Left kidney (tissue), 8 donors: Measurements from ENCODE around the gene OR8G1. TPM values are rescaled to one million over a fixed set of nuclear protein-coding genes. Genes with fewer than 3 reads are reported as not detected.
A peak's percentile ranks its signal among the peaks of the same experiment; 100 is the strongest.
"Not testable (repeated sequence)": the region's sequence is repeated elsewhere in the genome, so short reads cannot be mapped to it uniquely, and the experiment has no call there.

ENCODE experiments used
- DNase-seq: peaks from one replicate; pipeline ENCODE4 v3.0.0-alpha.2; 2013
- long read RNA-seq, 8 donors: transcript quantifications; one replicate each; lab custom pipeline, GENCODE V29; 2026
- polyA plus RNA-seq: library from polyadenylated mRNA; unstranded; fragments of 120-200 nt; gene quantifications from one replicate; pipeline ENCODE4 v1.2.1, GENCODE V29; 2013; ENCODE audit not compliant: insufficient read length

The OR8G1 gene, protein sequence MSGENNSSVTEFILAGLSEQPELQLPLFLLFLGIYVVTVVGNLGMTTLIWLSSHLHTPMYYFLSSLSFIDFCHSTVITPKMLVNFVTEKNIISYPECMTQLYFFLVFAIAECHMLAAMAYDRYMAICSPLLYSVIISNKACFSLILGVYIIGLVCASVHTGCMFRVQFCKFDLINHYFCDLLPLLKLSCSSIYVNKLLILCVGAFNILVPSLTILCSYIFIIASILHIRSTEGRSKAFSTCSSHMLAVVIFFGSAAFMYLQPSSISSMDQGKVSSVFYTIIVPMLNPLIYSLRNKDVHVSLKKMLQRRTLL
- not detected for polyA plus RNA-seq
- long read RNA-seq, donor 1 = 0 reads
- long read RNA-seq, donor 2 = 0 reads
- long read RNA-seq, donor 3 = 0 reads
- long read RNA-seq, donor 4 = 0 reads
- long read RNA-seq, donor 5 = 0 reads
- long read RNA-seq, donor 6 = 0 reads
- long read RNA-seq, donor 7 = 0 reads
- long read RNA-seq, donor 8 = 0 reads

DNA sequence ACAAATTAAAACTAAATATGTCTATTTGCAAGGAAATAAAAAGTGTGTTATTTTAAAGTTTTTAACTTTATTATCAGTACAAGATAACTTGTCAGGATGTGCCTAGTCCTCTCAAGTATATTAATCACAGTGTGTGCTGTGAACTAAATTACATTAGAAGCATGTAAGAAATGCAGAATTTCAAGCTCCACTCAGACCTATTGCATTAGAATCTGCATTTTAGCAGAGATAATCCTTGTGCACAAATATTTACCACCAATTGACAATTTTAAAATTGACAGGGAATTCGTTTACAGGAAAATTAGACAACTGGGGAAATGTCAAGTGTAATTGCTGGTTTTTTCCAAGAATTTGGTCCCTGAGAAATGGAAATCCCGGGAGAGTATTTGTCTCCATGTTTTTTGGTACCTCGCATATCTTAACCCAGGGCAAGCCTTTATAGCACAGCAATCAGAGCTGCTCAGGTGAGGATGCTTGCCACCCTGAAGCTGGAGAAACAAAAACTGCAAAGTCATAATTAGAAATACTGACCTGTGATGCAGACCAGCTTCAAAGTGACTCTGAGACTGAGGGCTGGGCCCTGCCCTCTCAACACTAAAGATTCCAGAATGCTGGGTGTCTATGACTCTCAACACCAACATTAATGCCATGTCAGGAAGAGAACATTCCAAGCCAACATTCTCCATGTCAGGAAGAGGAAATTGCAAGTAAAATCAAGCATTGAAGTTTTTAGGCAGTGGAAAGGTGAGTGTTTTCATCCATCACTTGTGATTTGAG is at the start of gene OR8G1:
TSS of gene OR8G1 (plus strand) at position 475 of the 777 bp plus-strand sequence. CDS start 8,581 bp downstream, outside the sequence.
- DNase-seq = no peak

DNA sequence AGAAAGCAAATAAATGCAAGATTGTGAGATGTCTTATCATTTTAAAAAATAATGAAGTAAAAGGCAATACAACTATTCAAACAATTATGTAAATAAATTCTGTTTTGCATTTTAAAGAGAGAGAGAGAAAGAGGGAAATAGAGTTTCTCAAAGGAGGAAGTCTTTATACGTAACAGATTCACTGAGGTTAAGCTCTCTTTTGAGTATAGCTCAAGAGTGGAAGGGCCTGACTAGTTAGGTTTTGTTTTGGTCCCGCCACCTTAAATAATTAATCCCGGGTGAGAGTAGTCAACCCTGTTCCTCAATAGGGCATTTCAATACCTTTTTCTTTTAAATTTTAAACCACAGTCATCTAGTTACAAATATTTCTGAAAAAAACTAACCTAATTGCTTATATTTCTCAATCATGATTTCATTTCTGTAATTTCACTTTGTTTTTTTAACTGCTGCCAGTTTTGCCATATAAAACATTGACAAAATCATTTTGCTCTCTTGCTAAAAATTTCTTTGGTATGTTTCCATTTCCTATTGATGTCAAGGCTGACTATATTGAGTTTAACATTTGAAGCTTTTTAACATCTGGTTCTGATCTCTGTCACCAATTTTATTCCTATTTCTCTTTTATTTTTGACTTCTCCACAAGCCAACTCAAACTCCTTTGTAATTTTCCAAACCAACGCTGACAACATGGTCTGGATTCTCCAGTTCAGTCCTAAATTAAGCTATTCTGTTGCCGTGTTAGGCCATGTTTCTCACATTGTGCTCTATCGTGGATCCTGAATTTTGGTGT is 47.5 kb upstream of the OR8G1 start:
- DNase-seq = no peak

DNA sequence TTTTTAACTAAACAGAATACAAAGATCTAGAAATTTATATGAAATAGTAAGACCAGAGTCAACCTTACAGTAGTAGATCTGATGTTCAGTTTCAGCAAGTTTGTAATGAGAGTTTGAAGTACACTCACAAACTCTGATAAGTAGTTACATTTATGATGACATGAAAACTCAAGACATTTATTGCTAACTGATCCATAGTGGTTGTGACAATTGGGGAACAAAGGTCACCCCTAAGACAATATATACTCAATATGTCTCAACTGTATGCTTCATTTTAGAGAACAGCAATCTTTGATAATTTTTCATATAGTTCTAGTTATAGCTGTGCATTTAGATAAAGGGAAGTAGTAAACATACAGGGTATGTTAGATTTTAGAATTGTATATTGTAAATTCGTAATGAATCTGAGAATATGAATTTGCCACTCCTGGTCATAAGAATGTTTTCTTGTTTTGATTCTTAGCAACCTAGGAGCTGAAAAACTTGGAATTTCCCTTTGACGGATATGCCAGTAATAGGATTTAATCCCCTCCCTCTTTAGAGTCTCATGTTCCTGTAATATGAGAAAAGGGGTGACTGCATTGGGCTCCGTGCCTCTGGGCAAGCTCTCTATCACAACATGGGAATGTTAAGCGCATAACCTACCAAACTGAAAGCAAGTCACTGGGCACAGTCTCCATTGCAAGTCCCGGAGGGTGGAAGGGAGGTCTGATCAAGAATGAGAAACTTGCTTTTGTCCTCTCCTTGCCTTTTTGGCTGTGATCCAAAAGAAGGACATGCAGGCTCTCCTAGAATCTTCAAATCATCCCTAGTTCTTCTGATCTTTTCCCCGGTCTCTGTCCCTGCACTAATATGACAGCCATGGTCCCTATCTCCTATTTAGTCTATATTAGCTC is 46.4 kb upstream of the OR8G1 start:
- DNase-seq = no peak

DNA sequence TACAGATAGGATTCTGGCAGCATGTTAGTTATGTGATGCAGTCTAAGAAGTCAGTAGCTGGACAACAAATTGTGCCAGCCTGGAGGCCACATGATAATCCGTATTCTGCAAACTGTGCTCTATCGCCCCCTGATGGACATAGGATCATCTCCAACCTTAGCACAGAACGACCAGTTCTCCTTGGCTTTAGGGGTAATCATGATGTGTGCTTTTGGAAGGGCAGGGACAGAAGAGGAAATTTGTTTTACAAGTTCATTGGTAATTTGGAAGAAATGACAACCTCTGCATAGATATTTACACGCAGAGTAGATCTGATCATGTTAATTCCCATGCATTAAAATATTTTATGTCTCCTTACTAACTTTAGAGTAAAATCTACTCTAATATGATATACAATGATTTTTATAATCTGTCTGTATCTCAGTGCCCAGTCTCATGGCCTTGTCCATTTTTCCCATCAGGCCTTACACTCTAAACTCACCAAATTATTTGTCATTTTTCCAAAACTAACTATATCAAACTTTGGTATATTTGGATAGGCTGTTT is 45.6 kb upstream of the OR8G1 start:
- peak; percentile 40 for DNase-seq

DNA sequence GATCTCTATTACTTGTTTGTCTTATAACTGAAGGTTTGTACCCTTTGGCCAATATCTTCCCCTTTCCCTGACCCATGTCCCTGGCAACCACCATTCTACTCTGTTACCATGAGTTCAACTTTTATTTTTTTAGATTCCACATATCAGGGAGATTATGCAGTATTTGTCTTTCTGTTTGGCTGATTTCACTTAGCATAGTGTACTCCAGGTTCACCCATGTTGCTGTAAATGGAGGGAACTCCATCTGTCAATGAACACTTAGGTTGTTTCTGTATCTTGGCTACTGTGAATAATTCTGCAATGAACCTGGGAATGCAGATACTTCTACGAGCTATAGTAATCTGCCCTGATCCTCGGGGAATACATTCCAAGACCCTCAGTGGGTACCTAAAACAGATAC is 42.9 kb upstream of the OR8G1 start:
- no peak for DNase-seq

DNA sequence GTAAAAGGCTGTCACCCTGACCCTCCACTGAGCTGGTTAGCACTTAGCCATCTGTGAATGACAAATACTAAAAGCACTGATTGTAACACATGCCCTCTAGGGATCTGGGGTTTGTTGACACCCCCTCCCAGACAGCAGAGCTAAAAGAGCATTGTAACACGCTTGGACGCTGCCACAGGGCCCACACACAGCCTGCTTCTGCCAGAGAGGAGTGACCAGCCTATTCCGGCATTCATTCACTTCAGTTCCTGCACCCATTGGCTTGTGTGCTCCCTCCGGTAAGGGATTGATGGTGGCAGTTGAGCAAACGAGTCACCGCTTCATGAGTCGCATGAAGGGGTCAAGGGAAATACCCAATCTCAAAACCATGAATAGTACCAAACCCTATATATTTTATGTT is 42.0 kb upstream of the OR8G1 start:
- DNase-seq = no peak

DNA sequence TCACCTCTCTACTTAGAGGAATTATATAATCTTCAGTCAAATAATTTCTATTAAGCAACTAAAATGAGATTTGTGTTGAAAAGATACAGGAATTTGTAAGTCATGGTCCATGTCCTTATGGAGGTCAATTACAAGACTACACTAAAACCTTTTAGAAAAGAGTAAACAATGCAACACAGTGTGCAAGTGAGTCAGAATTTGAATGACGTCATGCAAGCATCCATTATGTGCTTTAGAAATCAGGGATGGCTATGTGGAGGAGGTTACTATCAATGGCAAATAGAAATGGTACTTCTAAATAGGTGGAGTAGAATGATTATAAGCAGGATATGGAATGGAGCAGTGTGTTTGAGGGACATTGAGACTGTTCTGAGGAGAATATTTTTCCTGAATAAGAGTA is 41.2 kb upstream of the OR8G1 start:
- DNase-seq = no peak

DNA sequence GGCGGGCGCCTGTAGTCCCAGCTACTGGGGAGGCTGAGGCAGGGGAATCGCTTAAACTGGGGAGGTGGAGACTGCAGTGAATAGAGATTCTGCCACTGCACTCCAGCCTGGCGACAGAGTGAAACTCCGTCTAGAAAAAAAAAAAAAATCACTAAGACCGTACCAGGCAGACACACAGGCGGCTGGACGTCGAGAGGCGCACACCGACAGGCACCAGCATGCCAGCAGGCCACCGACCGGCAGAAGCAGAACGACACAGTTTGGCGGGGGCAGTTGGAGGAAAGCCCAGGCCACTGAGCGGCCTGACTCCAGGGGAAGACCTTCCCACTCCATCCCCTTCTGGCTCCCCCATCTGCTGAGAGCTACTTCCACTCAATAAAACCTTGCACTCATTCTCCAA is 40.2 kb upstream of the OR8G1 start:
- DNase-seq = no peak

DNA sequence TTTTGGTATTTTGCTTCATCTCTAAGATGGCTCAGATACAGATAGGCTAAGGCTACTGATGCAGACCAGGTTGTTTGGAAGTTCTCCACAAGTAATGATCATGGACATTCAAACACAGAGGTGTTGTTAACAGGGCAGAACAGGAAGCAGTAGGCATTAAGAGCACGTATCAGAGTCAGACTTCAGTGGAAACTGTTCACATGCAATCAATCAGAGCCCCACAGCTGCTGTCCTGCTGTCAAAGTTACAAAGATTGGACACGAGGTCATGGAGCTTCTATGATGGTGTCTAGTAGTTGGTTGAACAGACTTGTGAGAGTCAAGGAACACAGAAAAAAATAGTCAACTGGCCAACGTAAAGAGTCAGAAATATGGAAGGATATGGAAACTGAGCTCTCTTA is 37.9 kb upstream of the OR8G1 start:
- DNase-seq = no peak

DNA sequence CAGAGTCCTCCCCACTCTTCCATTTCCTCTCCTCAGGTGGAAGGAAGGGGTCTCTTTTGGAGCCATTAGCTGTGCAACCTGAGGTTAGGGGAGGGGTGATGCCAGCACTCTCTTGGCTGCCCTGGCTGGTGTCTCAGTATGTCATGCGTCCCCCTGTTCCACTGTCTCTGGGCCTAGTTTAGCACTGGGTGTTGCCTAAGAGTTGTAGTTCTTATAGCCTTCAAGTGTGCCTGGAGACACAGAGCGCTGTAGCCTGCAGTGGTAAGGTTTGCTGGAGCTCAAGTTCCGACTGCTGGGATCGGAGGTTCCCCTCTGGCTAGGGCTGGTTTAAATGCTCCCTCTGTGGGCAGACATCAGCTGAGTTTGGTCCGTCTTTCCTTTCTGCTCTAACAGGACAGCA is 36.9 kb upstream of the OR8G1 start:
- DNase-seq = no peak

DNA sequence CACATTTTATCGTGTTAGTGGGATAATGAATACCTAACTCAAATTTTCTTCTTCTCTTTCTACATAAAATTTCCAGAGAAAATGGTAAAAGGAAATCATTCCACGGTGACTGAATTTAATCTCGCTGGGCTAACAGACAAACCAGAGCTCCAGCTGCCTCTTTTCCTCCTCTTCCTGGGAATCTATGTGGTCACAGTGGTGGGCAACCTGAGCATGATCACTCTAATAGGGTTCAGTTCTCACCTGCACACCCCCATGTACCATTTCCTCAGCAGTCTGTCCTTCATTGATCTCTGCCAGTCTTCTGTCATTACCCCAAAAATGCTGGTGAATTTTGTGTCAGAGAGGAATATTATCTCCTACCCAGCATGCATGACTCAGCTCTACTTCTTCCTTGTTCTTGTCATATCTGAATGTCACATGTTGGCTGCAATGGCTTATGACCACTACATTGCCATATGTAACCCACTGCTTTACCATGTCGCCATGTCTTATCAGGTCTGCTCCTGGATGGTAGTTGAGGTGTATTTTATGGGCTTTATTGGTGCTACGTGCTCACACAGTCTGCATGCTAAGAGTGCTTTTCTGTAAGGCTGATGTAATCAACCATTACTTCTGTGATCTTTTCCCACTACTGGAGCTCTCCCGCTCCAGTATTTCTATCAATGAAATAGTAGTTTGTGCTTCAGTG is 33.6 kb upstream of the OR8G1 start:
- no peak for DNase-seq

DNA sequence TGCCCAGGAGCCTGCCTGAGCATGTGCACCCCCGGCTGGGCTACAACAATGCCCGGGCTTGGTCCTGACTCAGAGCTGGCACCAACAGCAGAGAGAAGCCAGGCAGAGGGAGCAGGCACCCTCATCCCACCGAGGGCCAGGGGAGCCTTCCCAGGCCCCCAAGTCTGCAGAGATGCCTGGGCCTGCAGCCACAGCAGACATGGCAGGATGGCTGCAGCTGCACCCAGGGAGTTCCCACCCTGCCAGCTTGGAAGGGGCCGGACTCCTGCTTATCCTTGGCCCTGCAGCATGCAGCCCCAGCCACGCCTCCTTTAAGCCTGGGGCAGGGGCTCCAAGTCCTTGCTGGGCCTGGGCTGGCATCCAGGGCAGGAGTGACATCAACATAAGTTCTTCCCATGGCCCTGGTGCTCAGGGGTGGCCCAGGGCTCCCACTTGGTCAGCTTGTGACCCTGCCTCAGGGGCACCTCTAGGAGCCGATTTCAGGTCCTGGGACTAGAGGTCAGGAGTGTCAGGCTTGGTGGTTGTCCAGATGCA is 31.0 kb upstream of the OR8G1 start:
- DNase-seq = no peak

DNA sequence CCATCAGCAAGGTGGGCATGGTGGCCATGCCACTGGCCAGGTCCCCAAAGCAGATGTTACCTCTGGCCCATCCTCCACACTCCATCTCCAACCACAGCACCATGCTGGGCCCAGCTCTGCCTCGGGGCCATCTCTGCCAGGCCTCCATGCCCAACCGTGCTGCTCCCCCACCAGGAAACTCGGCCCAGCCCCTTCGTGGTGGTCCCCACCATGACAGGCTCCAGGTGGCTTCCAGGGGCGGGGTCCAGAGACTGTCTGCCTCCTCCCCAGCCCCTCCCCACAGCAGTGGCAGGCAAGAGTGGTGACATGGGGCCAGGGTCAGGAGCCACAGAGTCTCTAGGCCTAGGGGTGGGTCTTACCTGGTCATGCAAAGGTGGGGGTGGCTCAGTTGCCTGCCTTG is 30.5 kb upstream of the OR8G1 start:
- DNase-seq = no peak

DNA sequence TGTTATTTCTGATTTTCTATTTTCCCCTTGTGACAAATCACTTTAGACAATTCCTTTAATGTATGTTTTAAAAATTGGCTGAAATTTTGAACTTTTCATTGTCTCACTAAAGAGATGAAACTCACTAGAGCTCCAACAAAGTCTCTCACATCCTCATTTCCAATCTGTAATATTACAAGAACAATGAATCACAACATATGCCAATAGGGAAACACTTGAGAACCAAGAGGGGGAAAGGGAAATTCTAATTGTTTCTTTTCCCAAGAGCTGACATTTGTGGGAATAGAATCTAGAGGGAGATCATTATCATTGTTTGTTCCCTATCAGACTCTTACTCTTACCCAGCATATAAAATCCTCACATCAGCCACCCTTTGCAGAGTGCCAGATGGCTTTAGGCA is 29.6 kb upstream of the OR8G1 start:
- DNase-seq = no peak

DNA sequence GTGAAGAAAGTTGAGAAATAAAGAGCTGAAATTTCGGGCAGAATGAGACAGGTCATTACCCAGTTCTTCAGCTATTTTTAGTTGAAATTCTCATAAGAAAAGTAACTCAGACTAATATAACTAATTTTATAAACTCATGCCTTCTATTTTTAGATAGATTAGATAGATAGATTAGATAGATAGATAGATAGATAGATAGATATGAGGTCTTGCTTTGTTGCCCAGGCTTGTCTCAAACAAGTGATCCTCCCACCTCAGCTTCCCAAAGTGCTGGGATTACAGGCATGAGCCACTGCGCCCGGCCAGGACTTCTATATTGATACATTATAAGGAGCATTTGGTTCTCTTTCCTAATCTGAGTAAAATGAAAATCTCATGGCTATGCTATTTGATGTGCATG is 26.9 kb upstream of the OR8G1 start:
- no peak for DNase-seq

DNA sequence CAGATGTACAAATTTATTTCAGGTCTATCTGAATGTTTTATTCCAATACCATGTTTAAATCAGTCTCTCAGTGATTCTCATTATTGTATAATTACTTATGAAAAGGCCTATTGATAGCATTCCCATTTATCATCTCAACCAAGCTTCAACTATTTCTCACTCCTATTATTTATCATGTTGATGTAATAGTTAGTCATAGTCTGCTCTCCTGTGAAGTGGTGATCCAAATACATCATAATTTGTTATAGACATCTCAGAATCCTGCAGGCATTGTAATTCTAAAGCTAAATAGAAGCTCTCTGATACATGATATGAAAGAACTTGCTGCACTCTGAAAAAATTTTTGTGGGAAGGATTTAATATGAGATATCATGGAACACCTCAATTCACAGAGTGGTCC is 21.8 kb upstream of the OR8G1 start:
- DNase-seq = no peak

DNA sequence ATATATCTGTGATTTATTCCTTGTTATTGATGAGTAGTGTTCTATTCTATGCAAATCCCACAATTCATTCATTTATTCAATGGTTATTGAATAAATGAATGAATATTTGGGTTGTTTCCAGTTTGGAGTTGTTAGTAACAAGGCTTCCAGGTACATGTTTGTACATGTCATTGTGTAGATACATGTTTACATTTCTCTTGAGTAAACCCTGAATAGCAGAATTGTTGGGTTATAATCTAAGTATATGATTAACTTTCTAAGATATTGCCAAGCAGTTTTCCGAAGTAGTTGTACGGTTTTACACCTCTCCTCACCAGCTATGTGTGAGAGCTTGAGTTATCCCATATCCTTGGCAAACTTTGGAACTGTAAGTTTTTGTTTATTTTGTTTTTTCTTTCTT is 18.5 kb upstream of the OR8G1 start:
- DNase-seq = no peak

DNA sequence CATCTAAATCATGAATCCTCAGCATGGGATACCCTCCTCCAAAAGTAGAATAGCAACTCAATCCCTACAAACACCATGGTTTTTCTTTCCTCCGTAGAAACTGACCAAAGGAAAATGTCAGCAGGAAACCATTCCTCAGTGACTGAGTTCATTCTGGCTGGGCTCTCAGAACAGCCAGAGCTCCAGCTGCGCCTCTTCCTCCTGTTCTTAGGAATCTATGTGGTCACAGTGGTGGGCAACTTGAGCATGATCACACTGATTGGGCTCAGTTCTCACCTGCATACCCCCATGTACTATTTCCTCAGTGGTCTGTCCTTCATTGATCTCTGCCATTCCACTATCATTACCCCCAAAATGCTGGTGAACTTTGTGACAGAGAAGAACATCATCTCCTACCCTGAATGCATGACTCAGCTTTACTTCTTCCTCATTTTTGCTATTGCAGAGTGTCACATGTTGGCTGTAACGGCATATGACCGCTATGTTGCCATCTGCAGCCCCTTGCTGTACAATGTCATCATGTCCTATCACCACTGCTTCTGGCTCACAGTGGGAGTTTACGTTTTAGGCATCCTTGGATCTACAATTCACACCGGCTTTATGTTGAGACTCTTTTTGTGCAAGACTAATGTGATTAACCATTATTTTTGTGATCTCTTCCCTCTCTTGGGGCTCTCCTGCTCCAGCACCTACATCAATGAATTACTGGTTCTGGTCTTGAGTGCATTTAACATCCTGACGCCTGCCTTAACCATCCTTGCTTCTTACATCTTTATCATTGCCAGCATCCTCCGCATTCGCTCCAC is 16.1 kb upstream of the OR8G1 start:
- not testable (repeated sequence) for DNase-seq

DNA sequence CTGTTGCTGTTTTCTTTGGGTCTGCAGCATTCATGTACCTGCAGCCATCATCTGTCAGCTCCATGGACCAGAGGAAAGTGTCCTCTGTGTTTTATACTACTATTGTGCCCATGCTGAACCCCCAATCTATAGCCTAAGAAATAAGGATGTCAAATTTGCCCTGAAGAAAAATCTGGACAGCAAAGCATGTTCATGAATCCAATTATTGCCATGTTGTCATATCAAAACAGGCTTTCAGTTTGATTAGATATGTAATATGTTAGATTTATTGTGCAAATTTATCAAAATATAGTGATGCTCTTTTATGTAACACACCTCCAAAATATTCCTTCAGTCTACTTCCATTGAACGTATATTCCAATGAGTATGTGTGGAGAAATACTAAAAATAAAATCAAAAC is 15.4 kb upstream of the OR8G1 start:
- DNase-seq = no peak
